Measurements from ENCODE around the gene CBX4.
A peak's percentile ranks its signal among the peaks of the same experiment; 100 is the strongest.

CBX4 gene

GRCh38 chr17:79799174-79799537 lies 40.1 kb downstream of the CBX4 start:
- DNase-seq (ENCODE audit: low read depth), result no peak

- peak; percentile 54 for DNase-seq (ENCODE audit: low read depth)
Measured at GRCh38 chr17:79798299-79799173, 40.7 kb downstream of the CBX4 start.

GRCh38 chr17:79797492-79798298 lies 41.5 kb downstream of the CBX4 start:
- no peak for DNase-seq (ENCODE audit: low read depth)

GRCh38 chr17:79796763-79797491 lies 42.3 kb downstream of the CBX4 start, which contains the start of gene CBX8:
Gene CBX8 (minus strand): TSS chr17:79797077. CDS start chr17:79796998, 79 bp downstream.
- peak; percentile 99 for DNase-seq (ENCODE audit: low read depth)

GRCh38 chr17:79796444-79796762 lies 42.8 kb downstream of the CBX4 start:
- DNase-seq (ENCODE audit: low read depth), result no peak

- DNase-seq (ENCODE audit: low read depth), result no peak
Measured at GRCh38 chr17:79795795-79796443, 43.3 kb downstream of the CBX4 start.

- no peak for DNase-seq (ENCODE audit: low read depth)
Measured at GRCh38 chr17:79794659-79795511, 44.4 kb downstream of the CBX4 start.

GRCh38 chr17:79793924-79794304 lies 45.3 kb downstream of the CBX4 start:
- no peak for DNase-seq (ENCODE audit: low read depth)

- peak; percentile 92 for DNase-seq (ENCODE audit: low read depth)
Measured at GRCh38 chr17:79792984-79793923, 46.0 kb downstream of the CBX4 start.

GRCh38 chr17:79792341-79792871 lies 46.8 kb downstream of the CBX4 start:
- DNase-seq (ENCODE audit: low read depth), result no peak

- no peak for DNase-seq (ENCODE audit: low read depth)
Measured at GRCh38 chr17:79791735-79792161, 47.5 kb downstream of the CBX4 start.

GRCh38 chr17:79790805-79791734 lies 48.2 kb downstream of the CBX4 start:
- DNase-seq (ENCODE audit: low read depth), result no peak

- no peak for DNase-seq (ENCODE audit: low read depth)
Measured at GRCh38 chr17:79789943-79790804, 49.1 kb downstream of the CBX4 start.

GRCh38 chr17:79788989-79789942 lies 50.0 kb downstream of the CBX4 start:
- DNase-seq (ENCODE audit: low read depth), result no peak

GRCh38 chr17:79788455-79788854 lies 50.8 kb downstream of the CBX4 start:
- no peak for DNase-seq (ENCODE audit: low read depth)

- no peak for DNase-seq (ENCODE audit: low read depth)
Measured at GRCh38 chr17:79786930-79787643, 52.2 kb downstream of the CBX4 start.
